SIG-M5 treated with dmso at 0.1 percent for 504 hours (cell line): ENCODE measurements around the gene EDIL3.

Experiments used
- DNase-seq: peaks from one replicate; lab custom pipeline; 2025; ENCODE audit not compliant: unreplicated experiment; lab: John Stamatoyannopoulos, UW

Gene EDIL3

GRCh38 chr5:84384604-84385575 lies at the start of gene EDIL3:
TSS of gene EDIL3 (minus strand) at chr5:84384880. CDS start at chr5:84384374, 506 bp downstream.
- no peak for DNase-seq

- DNase-seq, result no peak
Measured at GRCh38 chr5:84433461-84433860, 48.8 kb upstream of the EDIL3 start.

GRCh38 chr5:84430863-84431663 lies 46.4 kb upstream of the EDIL3 start:
- no peak for DNase-seq

GRCh38 chr5:84430079-84430478 lies 45.4 kb upstream of the EDIL3 start:
- DNase-seq, result no peak

DNA sequence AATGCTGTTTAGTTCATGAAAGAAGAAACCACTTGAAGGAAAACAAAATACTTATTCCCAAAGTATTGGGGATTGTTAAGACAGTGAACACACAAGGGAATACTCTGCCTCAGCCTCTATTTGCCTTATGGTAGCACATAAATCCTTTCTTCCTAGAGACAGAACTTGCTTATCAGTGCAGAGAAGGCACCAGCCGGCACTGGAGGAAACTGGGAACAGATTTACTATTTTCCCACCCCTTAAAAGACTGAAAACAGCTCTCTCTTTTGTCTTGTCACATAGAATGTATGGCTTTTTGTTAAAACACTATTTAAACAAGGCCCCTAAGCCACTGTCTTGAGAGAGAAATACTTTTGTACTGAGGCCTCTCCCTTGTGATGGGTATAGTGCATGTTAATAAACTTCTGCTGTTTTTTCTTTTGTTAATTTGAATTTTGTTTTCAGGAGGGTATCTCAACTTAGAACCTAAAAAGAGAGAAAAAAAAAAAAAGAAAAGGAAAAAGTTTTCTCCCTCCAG lies 40.7 kb upstream of the EDIL3 start:
- no peak for DNase-seq

DNA sequence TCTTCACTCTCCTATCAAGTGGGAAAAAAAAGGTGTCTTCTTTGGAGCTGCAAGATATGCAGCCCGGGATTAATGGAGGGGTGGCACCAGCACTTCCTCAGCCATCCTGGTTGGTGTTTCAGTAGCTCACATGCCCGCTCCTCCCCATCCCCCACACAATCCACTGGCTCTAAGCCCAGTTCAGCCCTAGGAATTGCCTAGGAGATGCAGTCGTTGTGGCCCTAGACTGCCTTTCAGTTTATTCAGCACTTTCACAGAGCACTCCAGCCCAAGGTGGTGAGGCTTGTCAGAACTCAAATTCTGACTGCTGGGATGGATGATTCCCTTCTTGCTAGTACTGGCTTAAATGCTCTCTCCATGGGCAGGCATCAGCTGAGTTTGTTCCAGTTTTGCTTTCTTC lies 35.1 kb upstream of the EDIL3 start:
- DNase-seq, result no peak

- DNase-seq, result no peak
Measured at GRCh38 chr5:84411832-84412605, 27.3 kb upstream of the EDIL3 start.

DNA sequence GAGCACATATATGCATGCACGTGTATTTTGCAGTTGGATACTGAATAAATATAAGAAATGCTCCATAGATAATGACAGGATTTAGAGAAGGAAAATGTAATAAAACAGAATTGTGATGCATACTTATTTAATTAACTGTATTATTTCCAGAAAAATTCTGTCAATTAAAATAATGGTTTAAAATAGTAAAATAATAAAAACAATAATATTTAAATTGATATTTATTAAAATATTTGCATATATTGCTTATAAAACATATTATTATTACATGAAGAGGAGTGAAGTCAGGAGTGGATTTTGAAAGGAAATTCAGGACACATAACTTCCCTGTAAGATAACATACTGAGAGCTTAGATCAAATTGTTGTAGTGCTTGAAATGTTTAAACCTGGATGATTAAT lies 21.4 kb upstream of the EDIL3 start:
- no peak for DNase-seq

- no peak for DNase-seq
Measured at GRCh38 chr5:84403773-84404172, 19.1 kb upstream of the EDIL3 start.

DNA sequence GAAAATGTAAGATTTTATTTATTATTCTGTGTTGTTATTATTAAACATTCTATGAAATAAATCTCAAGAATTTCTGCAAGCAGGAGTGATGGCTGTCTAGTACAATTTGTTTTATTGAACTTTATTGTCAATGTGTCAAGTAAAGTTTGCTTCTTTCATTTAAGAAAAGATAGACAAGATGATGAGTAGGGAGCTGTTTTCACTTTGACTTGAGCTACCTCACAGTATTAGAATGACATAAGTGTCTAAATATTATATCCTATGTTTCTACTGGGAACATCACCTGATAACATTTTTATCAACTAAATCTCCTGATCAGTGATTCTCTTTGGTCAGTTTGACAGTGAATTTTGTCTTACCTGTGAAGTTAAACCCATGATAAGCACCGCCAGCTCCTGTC lies 12.7 kb upstream of the EDIL3 start:
- DNase-seq, result no peak

GRCh38 chr5:84393969-84394368 lies 9.3 kb upstream of the EDIL3 start:
- DNase-seq, result no peak

- DNase-seq, result no peak
Measured at GRCh38 chr5:84392836-84393235, 8.2 kb upstream of the EDIL3 start.

- DNase-seq, result no peak
Measured at GRCh38 chr5:84385705-84386104, 1.0 kb upstream of the EDIL3 start.

GRCh38 chr5:84383816-84384603 lies 670 bp downstream of the EDIL3 start:
- no peak for DNase-seq

- DNase-seq, result no peak
Measured at GRCh38 chr5:84383296-84383815, 1.3 kb downstream of the EDIL3 start.

DNA sequence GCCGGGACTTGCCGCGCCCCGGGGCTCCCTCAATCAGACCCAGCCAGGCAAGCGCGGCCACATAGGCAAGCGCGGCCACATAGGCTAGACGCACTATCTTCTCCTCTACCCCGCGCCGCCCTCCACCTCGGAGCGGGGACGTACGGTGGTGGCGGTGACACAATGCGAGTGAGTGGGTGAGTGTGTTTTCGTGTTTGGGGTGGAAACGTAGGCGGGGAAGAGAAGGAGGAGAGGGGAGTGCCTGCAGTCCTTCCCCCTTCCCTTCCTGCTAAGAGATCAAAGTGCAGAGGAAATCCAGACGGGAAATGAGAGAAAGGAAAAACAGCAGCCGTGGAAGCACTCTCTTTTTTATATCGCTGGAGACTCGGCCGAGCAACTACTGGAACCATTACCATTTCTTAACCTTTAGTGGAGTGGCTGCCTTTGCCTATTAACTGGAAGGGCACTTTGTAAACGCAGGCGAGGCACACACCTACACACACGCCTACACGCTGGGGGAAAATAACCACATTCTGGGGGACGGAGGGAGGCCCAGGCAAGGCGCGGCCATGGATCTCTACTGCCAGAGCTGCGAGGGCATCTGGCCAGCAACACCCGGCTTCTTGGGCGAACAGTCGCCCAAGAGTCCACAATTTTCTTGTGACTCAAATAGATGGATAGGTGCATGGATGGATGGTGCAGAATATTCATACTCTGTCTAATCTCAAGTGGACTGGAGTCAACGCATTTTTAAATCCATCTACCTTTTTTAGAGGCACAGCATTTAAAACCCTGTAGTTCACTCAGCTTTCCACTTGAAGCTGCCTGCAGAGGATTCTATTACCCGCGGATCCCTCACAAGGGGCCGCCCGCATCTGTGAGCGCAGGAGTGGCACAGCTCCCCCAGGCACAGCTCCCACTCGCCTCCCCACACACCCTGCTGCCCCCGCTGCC lies 2.1 kb downstream of the EDIL3 start:
- DNase-seq, result no peak

DNA sequence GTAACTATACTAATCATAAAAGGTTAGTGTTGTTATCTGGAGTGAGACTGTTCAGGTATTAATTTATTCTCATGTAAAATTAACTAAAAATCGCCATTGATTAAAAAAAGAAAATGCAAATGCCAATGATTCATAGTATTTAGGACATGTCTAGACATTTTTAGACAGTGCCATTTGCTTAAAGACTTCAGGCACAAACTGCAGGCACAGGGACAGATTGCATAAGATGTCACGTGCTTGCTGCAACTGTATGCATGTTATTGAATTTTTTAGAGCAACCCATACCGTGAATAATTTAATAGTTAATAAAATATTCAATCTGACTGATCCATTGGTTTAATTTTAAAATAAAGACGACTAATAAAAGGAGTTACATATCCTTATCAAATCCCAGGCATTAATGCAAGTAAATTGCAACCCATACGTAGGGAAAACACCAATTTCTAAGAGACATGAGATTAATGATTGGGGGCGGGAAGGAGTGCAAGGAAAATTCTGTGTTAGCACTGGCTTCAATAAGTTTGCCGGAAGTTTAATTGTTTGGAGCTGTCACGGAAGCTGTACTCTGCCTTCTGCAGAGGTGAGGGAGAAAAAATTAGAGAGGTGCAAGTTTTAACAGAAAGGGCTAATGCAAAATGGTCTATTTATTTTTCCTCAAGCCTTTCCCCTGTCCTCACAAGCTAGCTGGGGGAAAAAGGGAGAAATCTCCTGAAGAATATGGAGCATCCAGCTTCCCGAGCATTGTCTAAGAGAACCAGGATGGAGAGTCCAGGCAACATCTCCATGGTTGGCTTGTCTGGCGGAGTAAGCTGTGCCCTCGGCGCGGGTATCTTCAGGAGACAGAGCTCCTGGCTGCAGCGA lies 2.9 kb downstream of the EDIL3 start:
- no peak for DNase-seq

- DNase-seq, result no peak
Measured at GRCh38 chr5:84379749-84380148, 4.9 kb downstream of the EDIL3 start.
